Muscle of leg (tissue), 16 donors: ENCODE data around the gene KIZ. TPM values are rescaled to one million over a fixed set of nuclear protein-coding genes. Genes with fewer than 3 reads are reported as not detected.

Experiments
- DNase-seq: peaks from one replicate; pipeline ENCODE4 v3.0.0; 2013
- H3K27ac ChIP-seq: one replicate; pipeline ENCODE4 v1.5.1; 2013; ENCODE audit warnings: mild to moderate bottlenecking, low read length, control low read depth
- H3K27me3 ChIP-seq: one replicate; pipeline ENCODE4 v1.6.1; 2013; ENCODE audit warnings: low read length; ENCODE audit not compliant: control insufficient read depth, insufficient read depth
- H3K36me3 ChIP-seq: one replicate; pipeline ENCODE4 v1.6.1; 2013; ENCODE audit warnings: low read length; ENCODE audit not compliant: control insufficient read depth, insufficient read depth
- H3K4me1 ChIP-seq: one replicate; pipeline ENCODE4 v1.6.1; 2013; ENCODE audit warnings: low read length; ENCODE audit not compliant: control insufficient read depth, insufficient read depth
- H3K4me3 ChIP-seq: one replicate; pipeline ENCODE4 v1.5.1; 2013; ENCODE audit warnings: low read length, control low read depth
- H3K9me3 ChIP-seq: replicated peaks from 2 replicates; pipeline ENCODE4 v1.6.1; 2013; ENCODE audit warnings: low read depth, low read length; ENCODE audit not compliant: control insufficient read depth
- WGBS: methylation state at CpG from one replicate; pipeline ENCODE4 v1.1.5; 2013; ENCODE audit warnings: missing lambda C conversion rate; ENCODE audit not compliant: insufficient coverage; 5-methylcytosine and 5-hydroxymethylcytosine counted together
- long read RNA-seq, 11 donors: transcript quantifications; one replicate each; lab custom pipeline, GENCODE V29; 2026
- polyA plus RNA-seq, 8 donors: library from polyadenylated mRNA; unstranded; fragments of 120-200 nt; gene quantifications; one replicate each; pipeline versions ENCODE4 v1.2.1 to v1.2.3, GENCODE V29; 2013; ENCODE audit warnings: inconsistent platforms in 1 of 8, low replicate concordance in 1 of 8; ENCODE audit not compliant: insufficient read length in 8 of 8, insufficient read depth in 1 of 8
- total RNA-seq: library from RNA; stranded (reverse); fragments of 120-200 nt; gene quantifications from one replicate; pipeline ENCODE4 v1.2.4, GENCODE V29; 2013

The KIZ gene, protein sequence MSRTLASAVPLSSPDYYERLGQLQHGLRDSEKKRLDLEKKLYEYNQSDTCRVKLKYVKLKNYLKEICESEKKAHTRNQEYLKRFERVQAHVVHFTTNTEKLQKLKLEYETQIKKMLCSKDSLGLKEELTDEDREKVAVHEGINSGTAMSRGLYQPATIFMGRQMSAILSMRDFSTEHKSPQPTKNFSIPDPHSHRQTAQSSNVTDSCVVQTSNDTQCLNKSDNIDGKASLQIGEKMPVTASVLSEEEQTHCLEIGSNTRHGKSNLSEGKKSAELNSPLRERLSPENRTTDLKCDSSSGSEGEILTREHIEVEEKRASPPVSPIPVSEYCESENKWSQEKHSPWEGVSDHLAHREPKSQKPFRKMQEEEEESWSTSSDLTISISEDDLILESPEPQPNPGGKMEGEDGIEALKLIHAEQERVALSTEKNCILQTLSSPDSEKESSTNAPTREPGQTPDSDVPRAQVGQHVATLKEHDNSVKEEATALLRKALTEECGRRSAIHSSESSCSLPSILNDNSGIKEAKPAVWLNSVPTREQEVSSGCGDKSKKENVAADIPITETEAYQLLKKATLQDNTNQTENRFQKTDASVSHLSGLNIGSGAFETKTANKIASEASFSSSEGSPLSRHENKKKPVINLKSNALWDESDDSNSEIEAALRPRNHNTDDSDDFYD
- 18.5 TPM for total RNA-seq
- polyA plus RNA-seq = 10 to 100 TPM; 12.8 to 17.8 (median 15.3) TPM
- long read RNA-seq, donor 1 = 0 reads
- long read RNA-seq, donor 2, partial matches to known transcripts = 76 of 76 reads
- long read RNA-seq, donor 2, other reads (novel, unspliced or antisense) = 0 of 76 reads
- long read RNA-seq, donor 3, partial matches to known transcripts = 0 of 3 reads
- long read RNA-seq, donor 3, other reads (novel, unspliced or antisense) = 0 of 3 reads
- long read RNA-seq, donor 4 = 0 reads
- long read RNA-seq, donor 5, partial matches to known transcripts = 0 of 2 reads
- long read RNA-seq, donor 5, other reads (novel, unspliced or antisense) = 0 of 2 reads
- long read RNA-seq, donor 6, partial matches to known transcripts = 0 of 2 reads
- long read RNA-seq, donor 6, other reads (novel, unspliced or antisense) = 0 of 2 reads
- long read RNA-seq, donor 7, partial matches to known transcripts = 0 of 1 reads
- long read RNA-seq, donor 7, other reads (novel, unspliced or antisense) = 0 of 1 reads
- long read RNA-seq, donor 8, partial matches to known transcripts = 0 of 1 reads
- long read RNA-seq, donor 8, other reads (novel, unspliced or antisense) = 0 of 1 reads
- long read RNA-seq, donor 9 = 0 reads
- long read RNA-seq, donor 10, partial matches to known transcripts = 5 of 5 reads
- long read RNA-seq, donor 10, other reads (novel, unspliced or antisense) = 0 of 5 reads
- long read RNA-seq, donor 11, partial matches to known transcripts = 249 of 250 reads
- long read RNA-seq, donor 11, other reads (novel, unspliced or antisense) = 0 of 250 reads

DNA sequence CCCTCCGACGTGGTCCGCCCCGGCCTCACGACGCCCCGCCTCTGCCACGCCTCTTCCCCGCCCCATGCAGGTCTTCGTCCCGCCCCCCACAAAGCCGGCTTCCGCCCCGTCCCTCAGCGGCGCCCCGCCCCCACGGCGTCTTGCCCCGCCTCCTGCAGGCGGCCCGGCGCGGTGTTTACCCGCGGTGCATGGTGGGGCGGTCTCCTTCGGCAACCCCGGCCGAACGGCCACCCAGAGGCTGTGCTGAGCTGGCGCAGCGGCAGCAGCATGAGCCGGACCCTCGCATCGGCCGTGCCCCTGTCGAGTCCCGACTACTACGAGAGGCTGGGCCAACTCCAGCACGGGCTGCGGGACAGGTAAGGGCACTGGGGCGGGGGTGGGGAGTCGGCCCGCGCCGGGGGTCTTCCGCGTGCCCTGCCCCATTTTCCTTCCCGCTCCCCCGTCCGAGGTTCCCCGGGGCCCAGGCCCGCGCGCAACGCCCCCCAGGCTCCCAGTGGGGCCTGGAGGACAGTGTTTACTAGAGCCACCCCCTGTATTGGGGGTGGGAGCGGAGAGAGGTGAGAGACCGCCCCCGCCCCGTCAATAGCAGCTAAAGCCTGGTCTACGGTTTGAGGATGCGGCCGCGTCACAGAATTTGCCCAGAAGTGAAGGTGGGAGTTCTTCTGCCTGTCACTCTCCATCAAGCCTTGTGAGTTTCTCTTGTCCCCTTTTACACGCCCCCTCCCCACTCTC is at the start of gene KIZ:
TSS of gene KIZ (plus strand) at position 234 of the 732 bp plus-strand sequence. CDS start at position 268, 34 bp downstream.
- Histone ChIP-seq H3K4me3 (peak within 1 kb of the TSS; percentile 85), H3K4me1 (peaks cover 5% of the 10 kb centered on the region), H3K9me3 (no peaks in the 10 kb centered on the region), H3K36me3 (no peaks in the 10 kb centered on the region), H3K27ac (peak within 1 kb of the TSS; percentile 84), H3K27me3 (peaks cover 3% of the 10 kb centered on the region)
- DNase-seq = peak; percentile 97
- WGBS = 0% methylated on average over 36 of the region's 66 CpGs

- Histone ChIP-seq H3K4me1 (no peaks in the 10 kb centered on the region), H3K36me3 (no peaks in the 10 kb centered on the region), H3K27me3 (no peaks in the 10 kb centered on the region), H3K9me3 (no peaks in the 10 kb centered on the region), H3K27ac (no peak overlapping the region), H3K4me3 (no peak overlapping the region)
- no peak for DNase-seq
- WGBS = 18% methylated on average over 2 of the region's 4 CpGs
Observed at GRCh38 chr20:21077809-21078345, 48.0 kb upstream of the KIZ start.

DNA sequence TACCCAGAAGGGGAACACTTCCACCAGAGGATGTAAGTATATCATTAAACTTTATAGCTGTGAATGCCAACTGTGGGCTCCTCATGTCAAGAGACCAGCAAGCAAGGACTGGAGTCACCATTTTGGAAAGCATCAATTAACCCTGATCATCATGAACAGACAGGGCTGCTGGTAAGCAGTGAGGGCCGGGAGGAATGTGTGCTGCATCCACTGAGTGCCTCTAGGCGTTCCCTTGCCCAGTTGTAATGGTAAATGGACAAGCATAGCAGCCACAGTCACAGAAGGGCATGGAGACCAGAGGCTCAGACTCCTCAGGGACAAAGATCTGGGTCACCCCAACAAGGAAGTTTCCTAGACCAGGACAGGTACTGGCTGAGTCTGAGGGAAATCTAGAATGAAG is 43.3 kb upstream of the KIZ start:
- Histone ChIP-seq H3K4me3 (no peak overlapping the region), H3K9me3 (no peaks in the 10 kb centered on the region), H3K4me1 (no peaks in the 10 kb centered on the region), H3K27me3 (no peaks in the 10 kb centered on the region), H3K36me3 (no peaks in the 10 kb centered on the region), H3K27ac (no peak overlapping the region)
- DNase-seq = no peak
- 46% methylated on average over 2 of the region's 2 CpGs for WGBS

DNA sequence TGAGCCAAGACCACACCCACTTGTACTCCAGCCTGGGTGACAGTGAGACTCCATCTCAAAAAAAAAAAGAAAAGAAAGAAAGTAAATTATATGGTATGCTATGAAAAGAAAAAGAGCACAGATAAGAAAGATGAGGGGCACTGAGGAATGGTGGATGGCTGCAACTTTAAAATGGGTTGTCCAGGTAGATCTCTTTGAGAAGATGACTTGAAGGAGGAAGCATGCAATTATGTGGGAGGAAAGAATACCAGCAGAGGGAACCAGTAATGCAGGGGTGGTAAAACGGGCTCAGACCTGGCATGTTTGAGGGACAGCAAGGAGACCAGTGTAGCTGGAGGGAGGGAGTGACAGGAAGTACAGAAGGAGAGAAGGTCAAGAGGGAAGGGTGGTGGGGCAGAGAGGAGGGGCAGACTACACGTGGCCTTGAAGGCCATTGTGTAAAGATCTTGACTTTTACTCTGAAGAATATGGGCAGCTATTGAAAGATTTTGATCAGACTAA is 42.0 kb upstream of the KIZ start:
- DNase-seq = no peak
- H3K27ac ChIP-seq = no peak overlapping the region
- no peaks in the 10 kb centered on the region for H3K9me3 ChIP-seq
- WGBS = 23% methylated on average over 2 of the region's 2 CpGs
- H3K4me3 ChIP-seq = no peak overlapping the region
- peaks cover 2% of the 10 kb centered on the region for H3K27me3 ChIP-seq
- no peaks in the 10 kb centered on the region for H3K36me3 ChIP-seq
- H3K4me1 ChIP-seq = no peaks in the 10 kb centered on the region

DNA sequence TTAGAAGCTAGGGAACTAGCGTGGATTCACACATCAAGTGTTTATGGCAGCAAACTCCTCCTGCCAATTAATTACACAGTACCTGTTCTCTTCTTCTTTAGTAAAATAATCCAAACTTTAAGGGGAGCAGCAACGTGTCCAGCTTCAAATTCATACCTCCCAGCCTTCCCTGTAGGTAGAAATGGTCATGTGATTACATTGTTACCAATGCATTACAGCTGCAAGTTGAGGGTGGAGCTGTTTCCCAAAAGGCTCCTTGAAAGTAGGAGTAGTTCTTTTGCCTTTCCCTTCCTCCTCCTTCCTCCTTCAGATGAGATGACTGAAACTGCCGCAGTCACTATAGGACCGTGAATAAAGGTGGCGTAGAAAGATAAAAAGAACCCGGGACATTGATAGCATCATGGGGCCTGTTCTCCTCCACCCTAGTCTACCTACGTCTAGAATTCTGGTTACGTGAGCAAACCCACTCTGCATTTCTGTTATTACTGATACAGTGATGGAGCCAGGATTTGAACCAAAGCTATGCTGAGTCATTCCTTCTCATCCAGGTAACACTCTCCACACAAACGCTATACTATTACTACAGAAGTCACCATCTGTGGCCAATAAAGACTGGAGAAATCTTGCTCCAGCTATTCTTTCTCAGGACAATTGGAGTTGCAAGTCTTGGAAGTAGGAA is 37.9 kb upstream of the KIZ start:
- H3K4me1 ChIP-seq = no peaks in the 10 kb centered on the region
- peaks cover 14% of the 10 kb centered on the region for H3K27me3 ChIP-seq
- 100% methylated on average over 3 of the region's 9 CpGs for WGBS
- H3K36me3 ChIP-seq = no peaks in the 10 kb centered on the region
- no peaks in the 10 kb centered on the region for H3K9me3 ChIP-seq
- H3K27ac ChIP-seq = no peak overlapping the region
- no peak for DNase-seq
- no peak overlapping the region for H3K4me3 ChIP-seq

DNA sequence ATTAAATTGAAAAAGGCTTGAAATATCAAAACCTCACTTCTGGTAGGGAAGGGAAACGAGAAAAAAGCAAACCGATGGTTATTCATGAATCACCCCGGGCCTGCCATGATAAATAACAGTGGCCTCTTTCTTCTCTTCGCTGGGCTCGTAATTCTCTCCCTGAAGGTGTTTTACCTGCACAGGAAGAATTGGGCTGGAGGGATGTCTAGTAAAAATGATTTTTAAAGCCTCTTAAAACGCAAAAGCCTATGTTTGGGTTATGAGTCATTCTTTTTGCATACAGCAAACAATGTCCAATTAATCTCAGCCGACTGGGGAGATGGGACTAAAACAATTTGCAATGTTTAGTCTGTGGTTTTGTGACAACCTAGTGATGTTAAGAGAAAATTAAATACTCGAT is 36.5 kb upstream of the KIZ start:
- Histone ChIP-seq H3K9me3 (no peaks in the 10 kb centered on the region), H3K4me1 (no peaks in the 10 kb centered on the region), H3K4me3 (no peak overlapping the region), H3K27ac (no peak overlapping the region), H3K36me3 (no peaks in the 10 kb centered on the region), H3K27me3 (peaks cover 24% of the 10 kb centered on the region)
- 73% methylated on average over 2 of the region's 8 CpGs for WGBS
- DNase-seq = no peak

DNA sequence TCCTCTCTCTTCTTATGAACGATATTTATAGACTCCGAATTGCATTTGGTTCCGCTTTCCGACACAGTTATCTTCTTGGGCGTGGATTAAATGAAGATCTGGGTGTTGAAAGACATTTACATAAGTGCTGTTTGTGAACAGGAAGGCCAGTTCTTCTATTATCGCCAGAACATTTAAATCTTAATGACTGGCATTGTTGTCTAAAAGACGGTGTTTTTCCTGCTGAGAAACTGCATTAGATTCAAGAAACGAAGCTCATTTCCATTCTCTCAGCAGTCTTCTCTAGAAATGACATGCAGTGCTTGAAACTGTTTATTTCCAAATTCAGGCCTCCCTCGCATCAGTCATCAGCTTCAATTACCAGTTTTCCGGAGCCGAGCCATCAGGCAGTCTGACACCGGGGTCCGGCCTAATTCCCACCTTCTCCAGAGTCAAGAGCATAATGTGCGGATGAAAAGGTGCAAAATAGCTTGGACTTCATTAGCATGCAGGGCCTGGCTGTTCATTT is 35.7 kb upstream of the KIZ start:
- no peak for DNase-seq
- no peaks in the 10 kb centered on the region for H3K9me3 ChIP-seq
- WGBS = 49% methylated on average over 9 of the region's 14 CpGs
- no peak overlapping the region for H3K27ac ChIP-seq
- H3K27me3 ChIP-seq = peaks cover 29% of the 10 kb centered on the region
- H3K4me1 ChIP-seq = no peaks in the 10 kb centered on the region
- H3K4me3 ChIP-seq = no peak overlapping the region
- no peaks in the 10 kb centered on the region for H3K36me3 ChIP-seq

DNA sequence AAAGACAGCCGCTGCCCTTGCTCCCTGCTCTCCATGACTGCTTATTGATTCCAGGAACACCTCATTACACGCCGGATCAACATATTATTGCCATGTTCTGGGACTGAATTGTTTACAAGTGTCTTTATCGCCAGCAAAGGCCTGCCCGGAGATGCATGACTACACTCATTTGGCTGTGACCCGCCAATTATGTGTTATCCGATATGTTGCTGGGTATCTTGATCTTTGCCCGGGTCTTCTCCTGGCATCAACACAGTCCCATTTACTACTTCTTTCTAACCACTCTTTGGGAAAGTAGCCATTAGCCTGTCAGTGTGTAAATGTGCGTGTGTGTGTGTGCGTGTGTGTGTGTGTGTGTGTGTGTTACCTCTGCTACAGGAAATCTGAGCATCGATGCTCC is 35.2 kb upstream of the KIZ start:
- H3K9me3 ChIP-seq = no peaks in the 10 kb centered on the region
- DNase-seq = no peak
- 54% methylated on average over 5 of the region's 11 CpGs for WGBS
- no peaks in the 10 kb centered on the region for H3K4me1 ChIP-seq
- H3K27me3 ChIP-seq = peaks cover 32% of the 10 kb centered on the region
- no peak overlapping the region for H3K4me3 ChIP-seq
- no peak overlapping the region for H3K27ac ChIP-seq
- no peaks in the 10 kb centered on the region for H3K36me3 ChIP-seq
